A673 (cell line): Measurements from ENCODE around the gene H6PD.

ENCODE experiments used
- EZH2 ChIP-seq: fragments of 200-600 bp; sonication (generic); IDR thresholded peaks from 2 replicates; pipeline ENCODE4 v1.6.1; 2017; ENCODE audit warnings: borderline replicate concordance, low read depth, mild to moderate bottlenecking, mixed read lengths, antibody characterized with exemption, low read length; ENCODE audit not compliant: poor library complexity, severe bottlenecking
- TF ChIP-seq, protein P1 (sequence below): fragments of 300-800, 200-600 bp; sonication (generic); conservative IDR thresholded peaks from 2 replicates; pipeline ENCODE4 v1.5.1; 2017; ENCODE audit warnings: low read depth, mild to moderate bottlenecking, antibody characterized with exemption, low read length, moderate library complexity, mixed read lengths

GRCh38 chr1:9314711-9315379 is 80.3 kb downstream of the H6PD start:
- TF ChIP-seq, protein P1, sequence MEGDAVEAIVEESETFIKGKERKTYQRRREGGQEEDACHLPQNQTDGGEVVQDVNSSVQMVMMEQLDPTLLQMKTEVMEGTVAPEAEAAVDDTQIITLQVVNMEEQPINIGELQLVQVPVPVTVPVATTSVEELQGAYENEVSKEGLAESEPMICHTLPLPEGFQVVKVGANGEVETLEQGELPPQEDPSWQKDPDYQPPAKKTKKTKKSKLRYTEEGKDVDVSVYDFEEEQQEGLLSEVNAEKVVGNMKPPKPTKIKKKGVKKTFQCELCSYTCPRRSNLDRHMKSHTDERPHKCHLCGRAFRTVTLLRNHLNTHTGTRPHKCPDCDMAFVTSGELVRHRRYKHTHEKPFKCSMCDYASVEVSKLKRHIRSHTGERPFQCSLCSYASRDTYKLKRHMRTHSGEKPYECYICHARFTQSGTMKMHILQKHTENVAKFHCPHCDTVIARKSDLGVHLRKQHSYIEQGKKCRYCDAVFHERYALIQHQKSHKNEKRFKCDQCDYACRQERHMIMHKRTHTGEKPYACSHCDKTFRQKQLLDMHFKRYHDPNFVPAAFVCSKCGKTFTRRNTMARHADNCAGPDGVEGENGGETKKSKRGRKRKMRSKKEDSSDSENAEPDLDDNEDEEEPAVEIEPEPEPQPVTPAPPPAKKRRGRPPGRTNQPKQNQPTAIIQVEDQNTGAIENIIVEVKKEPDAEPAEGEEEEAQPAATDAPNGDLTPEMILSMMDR: no peak
- no peak for TF ChIP-seq EZH2
